Activated CD8-positive, alpha-beta memory T cell treated with anti-CD3 and anti-CD28 coated beads, Interleukin-2, amount 10 ng/mL, durations not matched to agents 7 days and 5 days (primary cell): ENCODE measurements around the gene GUSB. TPM values are rescaled to one million over a fixed set of nuclear protein-coding genes. Genes with fewer than 3 reads are reported as not detected.
A peak's percentile ranks its signal among the peaks of the same experiment; 100 is the strongest.
"Not testable (repeated sequence)": the region's sequence is repeated elsewhere in the genome, so short reads cannot be mapped to it uniquely, and the experiment has no call there.

ENCODE experiments used
- ATAC-seq: fragments of 150-1000 bp; cut with Tn5 transposase; one replicate; pipeline ENCODE4 v1.10.0; 2021; ENCODE audit warnings: moderate library complexity
- CTCF ChIA-PET: fragments of 350-600 bp; sonication (Branson Sonifier 250); formaldehyde crosslinking; loops from one replicate; lab custom pipeline; 2021; ENCODE audit warnings: antibody characterized with exemption; lab: Charles Lee
- DNase-seq: peaks from one replicate; pipeline ENCODE4 v3.0.0-alpha.2; 2020
- H3K27ac Mint-ChIP-seq: one replicate; pipeline ENCODE4 v1.8.0; 2021; ENCODE audit warnings: mild to moderate bottlenecking, mixed read lengths
- H3K27me3 Mint-ChIP-seq: one replicate; pipeline ENCODE4 v1.8.0; 2021; ENCODE audit warnings: mixed read lengths
- H3K36me3 Mint-ChIP-seq: one replicate; pipeline ENCODE4 v1.8.0; 2021; ENCODE audit warnings: mild to moderate bottlenecking, mixed read lengths
- H3K4me1 Mint-ChIP-seq: one replicate; pipeline ENCODE4 v1.8.0; 2021; ENCODE audit warnings: mixed read lengths
- H3K4me3 Mint-ChIP-seq: one replicate; pipeline ENCODE4 v1.8.0; 2021; ENCODE audit warnings: mild to moderate bottlenecking, moderate library complexity, mixed read lengths
- H3K9me3 Mint-ChIP-seq: one replicate; pipeline ENCODE4 v1.8.0; 2022; ENCODE audit warnings: low read depth, mixed read lengths
- total RNA-seq, 2 experiments: library from RNA; stranded (reverse); gene quantifications; one replicate each; pipeline ENCODE4 v1.2.3, GENCODE V29; 2021

The GUSB gene
- total RNA-seq, 2 experiments from 2014 or later, result 84.3 to 88.0 TPM

GRCh38 chr7:65968256-65969185 lies 13.5 kb downstream of the GUSB start:
- peaks cover 66% of the 10 kb centered on the region for H3K36me3 Mint-ChIP-seq
- CTCF ChIA-PET, result interaction anchor here (0.6 kb wide), 1 partner anchor 16 kb away, joined by 3 read pairs; no protein-coding TSS in a partner anchor
- no peak overlapping the region for H3K4me3 Mint-ChIP-seq
- DNase-seq (no peak), ATAC-seq (no peak)
- no peaks in the 10 kb centered on the region for H3K27me3 Mint-ChIP-seq
- no peaks in the 10 kb centered on the region for H3K9me3 Mint-ChIP-seq
- no peak overlapping the region for H3K27ac Mint-ChIP-seq
- H3K4me1 Mint-ChIP-seq, result no peaks in the 10 kb centered on the region

- no peaks in the 10 kb centered on the region for H3K27me3 Mint-ChIP-seq
- no peak overlapping the region for H3K4me3 Mint-ChIP-seq
- H3K36me3 Mint-ChIP-seq, result peaks cover 67% of the 10 kb centered on the region
- DNase-seq (no peak), ATAC-seq (no peak)
- no peaks in the 10 kb centered on the region for H3K9me3 Mint-ChIP-seq
- H3K27ac Mint-ChIP-seq, result no peak overlapping the region
- CTCF ChIA-PET, result no interaction called here
- H3K4me1 Mint-ChIP-seq, result no peaks in the 10 kb centered on the region
Measured at GRCh38 chr7:65967361-65968155, 14.5 kb downstream of the GUSB start.

- no peaks in the 10 kb centered on the region for H3K4me1 Mint-ChIP-seq
- peaks cover 65% of the 10 kb centered on the region for H3K36me3 Mint-ChIP-seq
- H3K27ac Mint-ChIP-seq, result no peak overlapping the region
Measured at GRCh38 chr7:65966146-65966545, 15.9 kb downstream of the GUSB start.

GRCh38 chr7:65964671-65965070 lies 17.3 kb downstream of the GUSB start:
- H3K4me1 Mint-ChIP-seq, DNase-seq, CTCF ChIA-PET, H3K27ac Mint-ChIP-seq, ATAC-seq, H3K9me3 Mint-ChIP-seq, H3K4me3 Mint-ChIP-seq, H3K27me3 Mint-ChIP-seq: not testable (repeated sequence)
- H3K36me3 Mint-ChIP-seq, result peaks cover 64% of the 10 kb centered on the region

More at GRCh38 chr7:65966146-65966545, 15.9 kb downstream of the GUSB start:
- Mint-ChIP-seq H3K9me3 (no peaks in the 10 kb centered on the region), H3K27me3 (no peaks in the 10 kb centered on the region), H3K4me3 (no peak overlapping the region)
- ATAC-seq, result no peak
- CTCF ChIA-PET, result no interaction called here
- DNase-seq, result no peak

- DNase-seq (no peak), ATAC-seq (no peak)
- CTCF ChIA-PET, result no interaction called here
- Mint-ChIP-seq H3K27ac (no peak overlapping the region), H3K4me1 (no peaks in the 10 kb centered on the region), H3K27me3 (no peaks in the 10 kb centered on the region), H3K9me3 (no peaks in the 10 kb centered on the region), H3K4me3 (no peak overlapping the region), H3K36me3 (peaks cover 51% of the 10 kb centered on the region)
Measured at GRCh38 chr7:65962033-65962432, 20.0 kb downstream of the GUSB start.

- H3K27ac Mint-ChIP-seq, result no peak overlapping the region
- H3K27me3 Mint-ChIP-seq, result no peaks in the 10 kb centered on the region
- H3K9me3 Mint-ChIP-seq, result no peaks in the 10 kb centered on the region
- H3K4me3 Mint-ChIP-seq, result no peak overlapping the region
- no peak for ATAC-seq
- H3K4me1 Mint-ChIP-seq, result no peaks in the 10 kb centered on the region
- DNase-seq, result no peak
- peaks cover 44% of the 10 kb centered on the region for H3K36me3 Mint-ChIP-seq
- CTCF ChIA-PET, result interaction anchor here (0.6 kb wide), 1 partner anchor 522 kb away, joined by 4 read pairs; no protein-coding TSS in a partner anchor
Measured at GRCh38 chr7:65960351-65961074, 21.5 kb downstream of the GUSB start.

- Mint-ChIP-seq H3K27ac (peak overlapping the region; percentile 19), H3K4me3 (no peak overlapping the region)
- CTCF ChIA-PET, result no interaction called here
Measured at GRCh38 chr7:65955718-65956117, 26.3 kb downstream of the GUSB start.

GRCh38 chr7:65953890-65954450 lies 28.0 kb downstream of the GUSB start:
- no peak for ATAC-seq
- Mint-ChIP-seq H3K27me3 (no peaks in the 10 kb centered on the region), H3K36me3 (peaks cover 16% of the 10 kb centered on the region), H3K4me3 (no peak overlapping the region), H3K4me1 (no peaks in the 10 kb centered on the region), H3K27ac (no peak overlapping the region), H3K9me3 (no peaks in the 10 kb centered on the region)
- DNase-seq, result no peak
- CTCF ChIA-PET, result no interaction called here

More at GRCh38 chr7:65955718-65956117, 26.3 kb downstream of the GUSB start:
- Mint-ChIP-seq H3K27me3 (no peaks in the 10 kb centered on the region), H3K4me1 (no peaks in the 10 kb centered on the region), H3K36me3 (peaks cover 24% of the 10 kb centered on the region), H3K9me3 (no peaks in the 10 kb centered on the region)
- ATAC-seq (no peak), DNase-seq (no peak)

- Mint-ChIP-seq H3K27ac (no peak overlapping the region), H3K36me3 (peaks cover 14% of the 10 kb centered on the region), H3K9me3 (no peaks in the 10 kb centered on the region), H3K27me3 (no peaks in the 10 kb centered on the region), H3K4me1 (no peaks in the 10 kb centered on the region), H3K4me3 (no peak overlapping the region)
- CTCF ChIA-PET, result interaction anchor here (0.7 kb wide), 1 partner anchor 15 kb away, joined by 3 read pairs; no protein-coding TSS in a partner anchor
- no peak for DNase-seq
- ATAC-seq, result no peak
Measured at GRCh38 chr7:65953001-65953720, 28.9 kb downstream of the GUSB start.

- no peak overlapping the region for H3K27ac Mint-ChIP-seq
- no peak for DNase-seq
- H3K4me3 Mint-ChIP-seq, result no peak overlapping the region
- H3K4me1 Mint-ChIP-seq, result no peaks in the 10 kb centered on the region
- CTCF ChIA-PET, result interaction anchor here (1.1 kb wide), 1 partner anchor 20 kb away, joined by 4 read pairs; no protein-coding TSS in a partner anchor
- no peak for ATAC-seq
- H3K9me3 Mint-ChIP-seq, result no peaks in the 10 kb centered on the region
- H3K36me3 Mint-ChIP-seq, result peaks cover 13% of the 10 kb centered on the region
- H3K27me3 Mint-ChIP-seq, result no peaks in the 10 kb centered on the region
Measured at GRCh38 chr7:65951837-65952578, 30.0 kb downstream of the GUSB start.

- no peaks in the 10 kb centered on the region for H3K27me3 Mint-ChIP-seq
- H3K4me1 Mint-ChIP-seq, result no peaks in the 10 kb centered on the region
- no peak overlapping the region for H3K4me3 Mint-ChIP-seq
- DNase-seq (no peak), ATAC-seq (peak; percentile 12)
- H3K36me3 Mint-ChIP-seq, result no peaks in the 10 kb centered on the region
- no peaks in the 10 kb centered on the region for H3K9me3 Mint-ChIP-seq
- CTCF ChIA-PET, result no interaction called here
- no peak overlapping the region for H3K27ac Mint-ChIP-seq
Measured at GRCh38 chr7:65946904-65947303, 35.1 kb downstream of the GUSB start.

- H3K27me3 Mint-ChIP-seq, H3K4me1 Mint-ChIP-seq, H3K9me3 Mint-ChIP-seq, H3K4me3 Mint-ChIP-seq, ATAC-seq, H3K36me3 Mint-ChIP-seq, H3K27ac Mint-ChIP-seq, CTCF ChIA-PET, DNase-seq: not testable (repeated sequence)
Measured at GRCh38 chr7:65945787-65946186, 36.2 kb downstream of the GUSB start.
